H1 (cell line): Measurements from ENCODE around the gene LMO4. TPM values are rescaled to one million over a fixed set of nuclear protein-coding genes. Genes with fewer than 3 reads are reported as not detected.

ENCODE experiments used
- CTCF ChIA-PET: fragments of 300-600 bp; sonication (Branson Sonifier 250); formaldehyde crosslinking; loops from one replicate; lab custom pipeline; 2021; ENCODE audit not compliant: partially characterized antibody; lab: Charles Lee
- POLR2A ChIA-PET: fragments of 300-600 bp; sonication (Branson Sonifier 250); formaldehyde crosslinking; loops from one replicate; lab custom pipeline; 2021; ENCODE audit warnings: inconsistent platforms; ENCODE audit not compliant: partially characterized antibody; lab: Charles Lee
- DNase-seq, 2 experiments: peaks; one replicate each; pipeline versions ENCODE4 v3.0.0 to v3.0.0-alpha.2; 2010 to 2022; ENCODE audit warnings: low spot score in 2 of 2, low read depth in 1 of 2, mixed read lengths in 1 of 2
- FAIRE-seq: peaks from 2 replicates; lab custom pipeline; 2011; peaks lifted over from hg19 to GRCh38; lab: Jason Lieb, UNC
- H2AFZ ChIP-seq: 2 replicates; pipeline ENCODE4 v1.8.1; 2012; ENCODE audit warnings: low read length, inconsistent platforms
- H2AK5ac ChIP-seq: 2 replicates; pipeline ENCODE4 v1.6.1; 2013; ENCODE audit warnings: low read depth, low read length
- H2BK120ac ChIP-seq: replicated peaks from 2 replicates; pipeline ENCODE3; 2013; ENCODE audit warnings: low read depth, low read length, inconsistent platforms
- H2BK12ac ChIP-seq: 2 replicates; pipeline ENCODE4 v1.6.1; 2013; ENCODE audit warnings: low read depth, low read length
- H2BK15ac ChIP-seq: 2 replicates; pipeline ENCODE4 v1.6.1; 2013; ENCODE audit warnings: low read length
- H2BK20ac ChIP-seq: 2 replicates; pipeline ENCODE4 v1.6.1; 2013; ENCODE audit warnings: low read length
- H2BK5ac ChIP-seq: 2 replicates; pipeline ENCODE4 v1.6.1; 2013; ENCODE audit warnings: low read depth, low read length
- H3K14ac ChIP-seq: 2 replicates; pipeline ENCODE4 v1.6.1; 2013; ENCODE audit warnings: inconsistent platforms; ENCODE audit not compliant: insufficient read length
- H3K18ac ChIP-seq: 2 replicates; pipeline ENCODE4 v1.6.1; 2013; ENCODE audit warnings: low read length; ENCODE audit errors: extremely low read depth
- H3K23ac ChIP-seq: 2 replicates; pipeline ENCODE4 v1.6.1; 2013; ENCODE audit warnings: inconsistent platforms; ENCODE audit not compliant: insufficient read length
- H3K23me2 ChIP-seq: 2 replicates; pipeline ENCODE4 v1.6.1; 2013; ENCODE audit warnings: low read depth, low read length
- H3K27ac ChIP-seq: 2 replicates; pipeline ENCODE4 v1.6.1; 2011; ENCODE audit warnings: low read depth, low read length, inconsistent platforms
- H3K27me3 ChIP-seq, 4 experiments: replicated peaks in 1 of 4; 1 replicate in 1 of 4; 2 replicates in 3 of 4; pipeline versions ENCODE4 v1.6.1 to v1.8.1; 2011 to 2013; ENCODE audit warnings: low read length in 3 of 4, mild to moderate bottlenecking in 3 of 4, inconsistent platforms in 2 of 4, mixed read lengths in 2 of 4, moderate library complexity in 1 of 4; ENCODE audit not compliant: control insufficient read depth in 3 of 4, insufficient read depth in 3 of 4; ENCODE audit errors: extremely low read depth in 1 of 4
- H3K36me3 ChIP-seq, 4 experiments: 2 replicates each; pipeline versions ENCODE4 v1.6.1 to v1.8.1; 2011 to 2013; ENCODE audit warnings: mild to moderate bottlenecking in 4 of 4, low read length in 3 of 4, moderate library complexity in 2 of 4, control low read depth in 1 of 4, inconsistent platforms in 1 of 4; ENCODE audit not compliant: insufficient read depth in 4 of 4, control insufficient read depth in 2 of 4
- H3K4ac ChIP-seq: replicated peaks from 2 replicates; pipeline ENCODE3; 2013; ENCODE audit warnings: low read length, low read depth, mixed read lengths, inconsistent platforms; ENCODE audit not compliant: insufficient read length
- H3K4me1 ChIP-seq, 4 experiments: replicated peaks in 1 of 4; 1 replicate in 1 of 4; 2 replicates in 3 of 4; pipeline versions ENCODE4 v1.6.1 to v1.8.1; 2011 to 2013; ENCODE audit warnings: low read length in 3 of 4, inconsistent platforms in 2 of 4, mixed read lengths in 1 of 4; ENCODE audit not compliant: insufficient read depth in 4 of 4, control insufficient read depth in 3 of 4
- H3K4me2 ChIP-seq, 2 experiments: 2 replicates each; pipeline versions ENCODE4 v1.6.1 to v1.8.1; 2011 to 2013; ENCODE audit warnings: low read depth in 2 of 2, low read length in 2 of 2, control low read depth in 1 of 2, inconsistent platforms in 1 of 2, mild to moderate bottlenecking in 1 of 2; ENCODE audit not compliant: insufficient read depth in 1 of 2
- H3K4me3 ChIP-seq, 4 experiments: fragments of 200-600, 300-600 bp in 1 of 4; sonication (generic), shearing (Covaris generic), sonication (Bioruptor Twin) in 1 of 4; 2 replicates each; pipeline versions ENCODE4 v1.5.1 to v1.8.1; 2011 to 2016; ENCODE audit warnings: low read length in 4 of 4, low read depth in 3 of 4, control low read depth in 2 of 4, inconsistent platforms in 2 of 4, mild to moderate bottlenecking in 2 of 4, mixed read lengths in 1 of 4, moderate library complexity in 1 of 4; ENCODE audit not compliant: insufficient read depth in 2 of 4; ENCODE audit errors: extremely low read depth in 1 of 4
- H3K56ac ChIP-seq: replicated peaks from 2 replicates; pipeline ENCODE3; 2013; ENCODE audit warnings: low read depth, mild to moderate bottlenecking, mixed read lengths, low read length, inconsistent platforms; ENCODE audit not compliant: insufficient read length
- H3K79me1 ChIP-seq: 2 replicates; pipeline ENCODE4 v1.6.1; 2013; ENCODE audit warnings: low read depth, low read length, control low read depth
- H3K79me2 ChIP-seq, 2 experiments: 2 replicates each; pipeline versions ENCODE4 v1.6.1 to v1.8.1; 2012 to 2013; ENCODE audit warnings: low read length in 2 of 2, mild to moderate bottlenecking in 2 of 2, inconsistent platforms in 1 of 2; ENCODE audit not compliant: insufficient read depth in 2 of 2, control insufficient read depth in 1 of 2
- H3K9ac ChIP-seq, 4 experiments: replicated peaks in 1 of 4; 1 replicate in 1 of 4; 2 replicates in 3 of 4; pipeline versions ENCODE4 v1.6.1 to v1.8.1; 2011 to 2013; ENCODE audit warnings: low read depth in 3 of 4, low read length in 3 of 4, control low read depth in 2 of 4, mild to moderate bottlenecking in 2 of 4, moderate library complexity in 2 of 4, inconsistent platforms in 1 of 4; ENCODE audit errors: extremely low read depth in 1 of 4
- H3K9me3 ChIP-seq, 2 experiments: 2 replicates each; pipeline versions ENCODE4 v1.6.1 to v1.8.1; 2012 to 2013; ENCODE audit warnings: mild to moderate bottlenecking in 2 of 2, moderate library complexity in 2 of 2, control low read depth in 1 of 2, inconsistent platforms in 1 of 2, low read depth in 1 of 2, low read length in 1 of 2, mixed read lengths in 1 of 2; ENCODE audit not compliant: insufficient read depth in 2 of 2
- H4K20me1 ChIP-seq, 2 experiments: replicated peaks in 1 of 2; 2 replicates each; pipeline versions ENCODE3 to v1.8.1; 2011 to 2013; ENCODE audit warnings: inconsistent platforms in 2 of 2, low read length in 2 of 2, mild to moderate bottlenecking in 1 of 2; ENCODE audit not compliant: insufficient read depth in 2 of 2, control insufficient read depth in 1 of 2
- H4K5ac ChIP-seq: 2 replicates; pipeline ENCODE4 v1.6.1; 2013; ENCODE audit warnings: low read length, low read depth, mixed read lengths, inconsistent platforms; ENCODE audit not compliant: insufficient read length
- H4K8ac ChIP-seq: 2 replicates; pipeline ENCODE4 v1.8.0; 2013; ENCODE audit warnings: mild to moderate bottlenecking, moderate library complexity, low read length, inconsistent platforms; ENCODE audit not compliant: insufficient read depth; ENCODE audit errors: extremely low read depth
- H4K91ac ChIP-seq: replicated peaks from 2 replicates; pipeline ENCODE3; 2013; ENCODE audit warnings: low read length, mixed read lengths, inconsistent platforms; ENCODE audit not compliant: insufficient read length
- NANOG ChIP-seq: IDR thresholded peaks from 2 replicates; pipeline ENCODE4 v1.6.1; 2011; ENCODE audit warnings: low read length, low read depth, mild to moderate bottlenecking, inconsistent platforms; ENCODE audit not compliant: insufficient read depth, poor library complexity, severe bottlenecking
- POLR2A ChIP-seq, 2 experiments: IDR thresholded peaks; 1 replicate in 1 of 2; 2 replicates in 1 of 2; pipeline ENCODE4 v1.6.1; 2011; ENCODE audit warnings: low read depth in 2 of 2, low read length in 2 of 2, mild to moderate bottlenecking in 2 of 2; ENCODE audit errors: control extremely low read depth in 1 of 2
- WGBS, 2 experiments: shearing (Covaris generic) in 1 of 2; methylation state at CpG; one replicate each; pipeline versions ENCODE4 v1.1.6 to v1.1.7; 2013 to 2015; ENCODE audit warnings: low lambda C conversion rate in 2 of 2, mixed read lengths in 2 of 2, inconsistent platforms in 1 of 2, low coverage in 1 of 2, missing lambda C conversion rate in 1 of 2; ENCODE audit not compliant: insufficient replicate concordance in 2 of 2, insufficient coverage in 1 of 2, insufficient read length in 1 of 2; ENCODE audit errors: extremely low coverage in 1 of 2, missing lambda C conversion rate in 1 of 2; 5-methylcytosine and 5-hydroxymethylcytosine counted together
- polyA plus RNA-seq, 7 experiments: library from polyadenylated mRNA; depleted of rRNA in 3 of 7; stranded (reverse) in 5 of 7; unstranded in 2 of 7; fragments of >200 nt in 5 of 7; fragments of 200-250 nt in 2 of 7; gene quantifications; 1 replicate in 5 of 7; 2 replicates in 1 of 7; 4 replicates in 1 of 7; pipeline versions ENCODE4 v1.2.1 to v1.2.3, GENCODE V29; 2011 to 2013; ENCODE audit warnings: missing spikeins in 2 of 7, mixed read lengths in 2 of 7
- total RNA-seq: library from RNA; stranded (reverse); fragmentation: NEBNext Ultra II Directional; extraction: Animal tissue kit (Norgen Biotek cat#: 25700); gene quantifications from 2 replicates; pipeline ENCODE4 v1.2.1, GENCODE V29; 2021

Gene LMO4
- total and polyA plus RNA-seq, 2 of the 8 experiments (the other 6 are each of a cell fraction or from before 2014, with no cell fraction given) = 71.7 to 98.7 TPM

DNA sequence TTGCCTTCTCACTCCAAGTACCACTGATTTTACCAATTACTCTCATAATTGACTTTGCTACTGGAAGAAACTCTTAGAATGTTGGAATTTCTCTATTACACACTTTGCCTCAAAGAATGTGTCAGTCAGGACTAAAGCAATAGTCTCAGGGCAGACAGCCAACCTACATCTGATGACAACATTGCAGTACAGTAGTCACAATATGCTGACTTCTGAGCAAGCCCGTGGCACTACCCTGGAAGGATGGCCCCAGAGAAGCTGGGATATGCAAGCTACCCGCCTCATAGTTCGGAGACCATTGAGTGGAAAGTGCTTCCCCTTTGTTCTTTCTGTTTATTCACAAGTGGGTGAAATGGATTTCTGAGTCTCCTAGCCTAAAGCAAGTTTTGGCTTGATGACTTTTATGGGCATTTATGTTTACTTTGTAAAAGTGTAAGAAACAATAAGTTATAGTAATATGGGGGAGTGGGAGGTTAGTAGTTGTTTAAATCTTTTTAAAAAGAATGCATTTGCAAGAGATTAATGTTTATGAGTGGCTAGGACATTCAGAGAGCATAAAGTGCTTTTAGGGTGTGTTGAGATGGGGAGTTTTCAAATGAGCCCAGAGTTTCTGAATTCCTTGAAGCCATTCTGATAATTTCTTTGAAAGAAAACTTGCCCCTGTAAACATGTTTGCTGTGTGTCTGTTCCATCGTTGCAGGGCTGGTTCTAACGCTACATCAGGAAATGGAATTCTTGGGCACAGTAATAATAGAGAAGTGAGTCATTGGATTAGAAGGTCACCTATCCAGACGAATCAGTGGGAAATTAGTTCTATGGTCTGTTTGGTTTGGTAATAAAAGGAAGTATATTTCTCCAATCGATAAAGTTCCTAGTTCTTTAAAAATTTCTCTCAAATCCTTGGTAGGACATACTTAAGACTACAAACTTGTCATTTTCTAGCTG is 63.8 kb downstream of the LMO4 start:
- Histone ChIP-seq H3K23ac (no peak overlapping the region), H3K4me3 (no peak overlapping the region), H2AFZ (no peak overlapping the region), H4K8ac (no peak overlapping the region), H2BK12ac (no peak overlapping the region), H4K91ac (no peak overlapping the region), H3K4me1 (no peaks in the 10 kb centered on the region), H3K23me2 (no peaks in the 10 kb centered on the region), H3K79me2 (no peaks in the 10 kb centered on the region), H2AK5ac (no peak overlapping the region), H3K79me1 (no peaks in the 10 kb centered on the region), H3K36me3 (no peaks in the 10 kb centered on the region), H3K18ac (no peak overlapping the region), H3K9ac (no peak overlapping the region), H2BK5ac (no peak overlapping the region), H2BK15ac (no peak overlapping the region), H4K20me1 (no peaks in the 10 kb centered on the region), H4K5ac (no peak overlapping the region), H3K27me3 (no peaks in the 10 kb centered on the region), H3K27ac (no peak overlapping the region), H3K9me3 (peaks cover 0 to 3% of the 10 kb centered on the region in 2 experiments; a peak in 1 of 4 replicates), H3K4me2 (no peak overlapping the region), H2BK20ac (no peak overlapping the region), H2BK120ac (no peak overlapping the region), H3K4ac (no peak overlapping the region), H3K14ac (no peak overlapping the region), H3K56ac (no peak overlapping the region)
- WGBS, 2 experiments = 92% methylated on average over 7 of the region's 7 CpGs; no CpG with 5 or more reads in 1 of the 2 experiments
- FAIRE-seq (no peak), DNase-seq (no peak)
- ChIA-PET POLR2A (no interaction called here), CTCF (interaction anchor here (1.0 to 1.2 kb wide), 3 partner anchors 9 to 47 kb away, joined by 3 read pairs; no protein-coding TSS in a partner anchor)
- TF ChIP-seq POLR2A (IDR thresholded peaks at IDR 0.05; ENCODE audit: control extremely low read depth in 1 of 2, low read depth in 2 of 2, low read length in 2 of 2) (no peak), NANOG (no peak)
